ENCODE data around the gene THOC3.
"Not testable (repeated sequence)": the region's sequence is repeated elsewhere in the genome, so short reads cannot be mapped to it uniquely, and the experiment has no call there.

DNA sequence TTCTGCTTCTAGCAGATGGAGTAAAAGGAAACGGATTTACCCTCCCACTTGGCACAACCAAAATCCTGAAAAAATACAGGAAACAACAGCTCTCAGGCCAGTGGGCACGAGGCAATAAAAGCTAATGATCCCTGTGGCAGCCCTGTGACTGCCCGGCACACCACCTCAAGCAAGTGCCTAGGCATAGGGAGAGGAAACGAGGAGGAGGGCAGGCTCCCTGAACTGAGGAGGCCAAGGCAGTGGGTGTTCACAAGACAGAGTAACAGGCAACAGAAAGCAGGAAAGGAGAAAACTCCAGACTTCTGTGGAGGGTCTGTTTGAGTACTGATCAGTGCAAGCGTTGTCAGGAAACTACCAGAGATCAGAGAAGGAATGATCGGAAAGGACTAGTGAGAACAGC, 29.9 kb upstream of the THOC3 start:
- TF ChIP-seq, protein P1, sequence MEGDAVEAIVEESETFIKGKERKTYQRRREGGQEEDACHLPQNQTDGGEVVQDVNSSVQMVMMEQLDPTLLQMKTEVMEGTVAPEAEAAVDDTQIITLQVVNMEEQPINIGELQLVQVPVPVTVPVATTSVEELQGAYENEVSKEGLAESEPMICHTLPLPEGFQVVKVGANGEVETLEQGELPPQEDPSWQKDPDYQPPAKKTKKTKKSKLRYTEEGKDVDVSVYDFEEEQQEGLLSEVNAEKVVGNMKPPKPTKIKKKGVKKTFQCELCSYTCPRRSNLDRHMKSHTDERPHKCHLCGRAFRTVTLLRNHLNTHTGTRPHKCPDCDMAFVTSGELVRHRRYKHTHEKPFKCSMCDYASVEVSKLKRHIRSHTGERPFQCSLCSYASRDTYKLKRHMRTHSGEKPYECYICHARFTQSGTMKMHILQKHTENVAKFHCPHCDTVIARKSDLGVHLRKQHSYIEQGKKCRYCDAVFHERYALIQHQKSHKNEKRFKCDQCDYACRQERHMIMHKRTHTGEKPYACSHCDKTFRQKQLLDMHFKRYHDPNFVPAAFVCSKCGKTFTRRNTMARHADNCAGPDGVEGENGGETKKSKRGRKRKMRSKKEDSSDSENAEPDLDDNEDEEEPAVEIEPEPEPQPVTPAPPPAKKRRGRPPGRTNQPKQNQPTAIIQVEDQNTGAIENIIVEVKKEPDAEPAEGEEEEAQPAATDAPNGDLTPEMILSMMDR (IDR thresholded peaks at IDR 0.05; ENCODE audit: low read depth, low read length, missing input control), result not testable (repeated sequence)
- TF ChIP-seq, protein P2, sequence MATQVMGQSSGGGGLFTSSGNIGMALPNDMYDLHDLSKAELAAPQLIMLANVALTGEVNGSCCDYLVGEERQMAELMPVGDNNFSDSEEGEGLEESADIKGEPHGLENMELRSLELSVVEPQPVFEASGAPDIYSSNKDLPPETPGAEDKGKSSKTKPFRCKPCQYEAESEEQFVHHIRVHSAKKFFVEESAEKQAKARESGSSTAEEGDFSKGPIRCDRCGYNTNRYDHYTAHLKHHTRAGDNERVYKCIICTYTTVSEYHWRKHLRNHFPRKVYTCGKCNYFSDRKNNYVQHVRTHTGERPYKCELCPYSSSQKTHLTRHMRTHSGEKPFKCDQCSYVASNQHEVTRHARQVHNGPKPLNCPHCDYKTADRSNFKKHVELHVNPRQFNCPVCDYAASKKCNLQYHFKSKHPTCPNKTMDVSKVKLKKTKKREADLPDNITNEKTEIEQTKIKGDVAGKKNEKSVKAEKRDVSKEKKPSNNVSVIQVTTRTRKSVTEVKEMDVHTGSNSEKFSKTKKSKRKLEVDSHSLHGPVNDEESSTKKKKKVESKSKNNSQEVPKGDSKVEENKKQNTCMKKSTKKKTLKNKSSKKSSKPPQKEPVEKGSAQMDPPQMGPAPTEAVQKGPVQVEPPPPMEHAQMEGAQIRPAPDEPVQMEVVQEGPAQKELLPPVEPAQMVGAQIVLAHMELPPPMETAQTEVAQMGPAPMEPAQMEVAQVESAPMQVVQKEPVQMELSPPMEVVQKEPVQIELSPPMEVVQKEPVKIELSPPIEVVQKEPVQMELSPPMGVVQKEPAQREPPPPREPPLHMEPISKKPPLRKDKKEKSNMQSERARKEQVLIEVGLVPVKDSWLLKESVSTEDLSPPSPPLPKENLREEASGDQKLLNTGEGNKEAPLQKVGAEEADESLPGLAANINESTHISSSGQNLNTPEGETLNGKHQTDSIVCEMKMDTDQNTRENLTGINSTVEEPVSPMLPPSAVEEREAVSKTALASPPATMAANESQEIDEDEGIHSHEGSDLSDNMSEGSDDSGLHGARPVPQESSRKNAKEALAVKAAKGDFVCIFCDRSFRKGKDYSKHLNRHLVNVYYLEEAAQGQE (IDR thresholded peaks at IDR 0.05), result not testable (repeated sequence)
- TF ChIP-seq, protein P3, sequence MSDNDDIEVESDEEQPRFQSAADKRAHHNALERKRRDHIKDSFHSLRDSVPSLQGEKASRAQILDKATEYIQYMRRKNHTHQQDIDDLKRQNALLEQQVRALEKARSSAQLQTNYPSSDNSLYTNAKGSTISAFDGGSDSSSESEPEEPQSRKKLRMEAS (IDR thresholded peaks at IDR 0.05), result not testable (repeated sequence)
- not testable (repeated sequence) for TF ChIP-seq SP1 (IDR thresholded peaks at IDR 0.05); TAF1 (conservative IDR thresholded peaks at IDR 0.05); HNF4A (conservative IDR thresholded peaks at IDR 0.05); GABPA (IDR thresholded peaks at IDR 0.05 in 1 of 2, conservative IDR thresholded peaks at IDR 0.05 in 1 of 2); JUND (IDR thresholded peaks at IDR 0.05); NR2F2 (IDR thresholded peaks at IDR 0.05); RAD21 (IDR thresholded peaks at IDR 0.05); RXRA (IDR thresholded peaks at IDR 0.05)
- TF ChIP-seq, protein P4, sequence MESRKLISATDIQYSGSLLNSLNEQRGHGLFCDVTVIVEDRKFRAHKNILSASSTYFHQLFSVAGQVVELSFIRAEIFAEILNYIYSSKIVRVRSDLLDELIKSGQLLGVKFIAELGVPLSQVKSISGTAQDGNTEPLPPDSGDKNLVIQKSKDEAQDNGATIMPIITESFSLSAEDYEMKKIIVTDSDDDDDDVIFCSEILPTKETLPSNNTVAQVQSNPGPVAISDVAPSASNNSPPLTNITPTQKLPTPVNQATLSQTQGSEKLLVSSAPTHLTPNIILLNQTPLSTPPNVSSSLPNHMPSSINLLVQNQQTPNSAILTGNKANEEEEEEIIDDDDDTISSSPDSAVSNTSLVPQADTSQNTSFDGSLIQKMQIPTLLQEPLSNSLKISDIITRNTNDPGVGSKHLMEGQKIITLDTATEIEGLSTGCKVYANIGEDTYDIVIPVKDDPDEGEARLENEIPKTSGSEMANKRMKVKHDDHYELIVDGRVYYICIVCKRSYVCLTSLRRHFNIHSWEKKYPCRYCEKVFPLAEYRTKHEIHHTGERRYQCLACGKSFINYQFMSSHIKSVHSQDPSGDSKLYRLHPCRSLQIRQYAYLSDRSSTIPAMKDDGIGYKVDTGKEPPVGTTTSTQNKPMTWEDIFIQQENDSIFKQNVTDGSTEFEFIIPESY (IDR thresholded peaks at IDR 0.05), result not testable (repeated sequence)

Data from liver (tissue), 3 donors.